Endothelial cell of umbilical vein (primary cell): ENCODE results near the gene DIP2A. TPM values are rescaled to one million over a fixed set of nuclear protein-coding genes. Genes with fewer than 3 reads are reported as not detected.

ENCODE experiments used
- BruUV-seq: library from RNA; stranded (reverse); fragments of 400-500 nt; replicated peaks from 2 replicates; lab custom pipeline; 2021; lab: Mats Ljungman, UMichigan
- CTCF ChIA-PET: fragments of 300-600, 350-600 bp; sonication (Branson Sonifier 250); formaldehyde crosslinking; loops from one replicate; lab custom pipeline; 2021; ENCODE audit warnings: antibody characterized with exemption, inconsistent platforms; lab: Charles Lee
- POLR2A ChIA-PET: fragments of 300-600, 350-600 bp; sonication (Branson Sonifier 250); formaldehyde crosslinking; loops from one replicate; lab custom pipeline; 2021; ENCODE audit warnings: antibody characterized with exemption, inconsistent platforms; lab: Charles Lee
- DNase-seq: peaks from one replicate; pipeline ENCODE4 v3.0.0-alpha.2; 2011; ENCODE audit warnings: low read depth, low spot score
- FAIRE-seq: peaks from 2 replicates; lab custom pipeline; 2011; peaks lifted over from hg19 to GRCh38; lab: Jason Lieb, UNC
- H2AFZ ChIP-seq: 2 replicates; pipeline ENCODE4 v1.6.0; 2012; ENCODE audit warnings: low read depth, low read length, control low read depth, inconsistent platforms
- H3K27ac ChIP-seq: 2 replicates; pipeline ENCODE4 v1.5.1; 2011; ENCODE audit warnings: low read depth, mild to moderate bottlenecking, control low read depth, low read length, moderate library complexity; ENCODE audit not compliant: insufficient read depth
- H3K27me3 ChIP-seq, 2 experiments: 2 replicates each; pipeline versions ENCODE4 v1.6.0 to v1.6.1; 2011; ENCODE audit warnings: low read length in 2 of 2, mixed read lengths in 1 of 2; ENCODE audit not compliant: control insufficient read depth in 2 of 2, insufficient read depth in 2 of 2
- H3K36me3 ChIP-seq, 2 experiments: 2 replicates in 1 of 2; 3 replicates in 1 of 2; pipeline ENCODE4 v1.5.1; 2011; ENCODE audit warnings: low read length in 2 of 2, mild to moderate bottlenecking in 1 of 2, moderate library complexity in 1 of 2; ENCODE audit not compliant: control insufficient read depth in 2 of 2, insufficient read depth in 2 of 2; ENCODE audit errors: extremely low read depth in 1 of 2
- H3K4me1 ChIP-seq: 3 replicates; pipeline ENCODE4 v1.5.1; 2011; ENCODE audit warnings: mild to moderate bottlenecking, low read length; ENCODE audit not compliant: control insufficient read depth, insufficient read depth; ENCODE audit errors: extremely low read depth
- H3K4me2 ChIP-seq: 2 replicates; pipeline ENCODE4 v1.6.1; 2011; ENCODE audit warnings: low read length, control low read depth, mixed read lengths; ENCODE audit not compliant: insufficient read depth
- H3K4me3 ChIP-seq, 3 experiments: fragments of 200-600 bp in 1 of 3; sonication (generic), shearing (Covaris generic) in 1 of 3; replicated peaks in 1 of 3; 2 replicates each; pipeline ENCODE4 v1.5.1; 2011 to 2016; ENCODE audit warnings: control low read depth in 3 of 3, low read length in 3 of 3, mild to moderate bottlenecking in 2 of 3, inconsistent platforms in 1 of 3, low read depth in 1 of 3, moderate library complexity in 1 of 3; ENCODE audit not compliant: insufficient read depth in 1 of 3
- H3K79me2 ChIP-seq: 2 replicates; pipeline ENCODE4 v1.6.0; 2012; ENCODE audit warnings: low read length, inconsistent platforms; ENCODE audit not compliant: control insufficient read depth, insufficient read depth
- H3K9ac ChIP-seq: replicated peaks from 2 replicates; pipeline ENCODE3; 2011; ENCODE audit warnings: low read length, control low read depth; ENCODE audit not compliant: insufficient read depth; ENCODE audit errors: extremely low read depth
- H3K9me1 ChIP-seq: replicated peaks from 3 replicates; pipeline ENCODE4 v1.6.0; 2011; ENCODE audit warnings: mild to moderate bottlenecking, low read length; ENCODE audit not compliant: control insufficient read depth, insufficient read depth; ENCODE audit errors: extremely low read depth
- H3K9me3 ChIP-seq: replicated peaks from 2 replicates; pipeline ENCODE4 v1.5.1; 2012; ENCODE audit warnings: low read length, inconsistent platforms; ENCODE audit not compliant: control insufficient read depth, insufficient read depth
- H4K20me1 ChIP-seq: replicated peaks from 2 replicates; pipeline ENCODE3; 2011; ENCODE audit warnings: mild to moderate bottlenecking, low read length; ENCODE audit not compliant: control insufficient read depth, insufficient read depth; ENCODE audit errors: extremely low read depth
- FOS ChIP-seq: IDR thresholded peaks from 2 replicates; pipeline ENCODE4 v1.6.1; 2011; ENCODE audit warnings: mild to moderate bottlenecking, low read length, moderate library complexity, borderline replicate concordance; ENCODE audit not compliant: insufficient read depth
- GATA2 ChIP-seq: IDR thresholded peaks from 2 replicates; pipeline ENCODE4 v1.7.0; 2011; ENCODE audit warnings: low read depth, mild to moderate bottlenecking, moderate library complexity, mixed read lengths, low read length; ENCODE audit not compliant: insufficient read length, insufficient read depth
- MYC ChIP-seq: IDR thresholded peaks from one replicate; pipeline ENCODE4 v1.6.1; 2011; ENCODE audit warnings: mild to moderate bottlenecking, low read depth, low read length
- POLR2A ChIP-seq: IDR thresholded peaks from 2 replicates; pipeline ENCODE4 v1.6.1; 2012; ENCODE audit warnings: low read depth, mild to moderate bottlenecking, control low read depth, low read length
- dilution Hi-C: fragments of 300-500 bp; cut with MboI; formaldehyde crosslinking; loops from one replicate; pipeline ENCODE4 v1.15.0; 2019; ENCODE audit warnings: low sequenced_read_pairs; ENCODE audit not compliant: extremely low pct_ligation_motif_present
- intact Hi-C: fragments of 100-400 bp; cut with micrococcal nuclease; formaldehyde crosslinking; loops from one replicate; pipeline ENCODE4 v1.10.0; 2022
- polyA plus RNA-seq, 4 experiments: library from polyadenylated mRNA; depleted of rRNA in 3 of 4; stranded (reverse) in 3 of 4; unstranded in 1 of 4; fragments of >200 nt; gene quantifications; 2 replicates each; pipeline versions ENCODE4 v1.2.1 to v1.2.3, GENCODE V29; 2011 to 2012; ENCODE audit warnings: missing spikeins in 1 of 4
- total RNA-seq: library from RNA; stranded (reverse); gene quantifications from 2 replicates; pipeline ENCODE4 v1.2.3, GENCODE V29; 2021
- TF ChIP-seq, protein P1 (sequence below), 2 donors: IDR thresholded peaks; 1 replicate in 1 of 2; 2 replicates in 1 of 2; pipeline ENCODE4 v1.5.1; 2011; ENCODE audit warnings: low read length in 2 of 2, mild to moderate bottlenecking in 2 of 2, moderate library complexity in 2 of 2, control low read depth in 1 of 2, inconsistent platforms in 1 of 2, low read depth in 1 of 2; ENCODE audit not compliant: insufficient read depth in 1 of 2; ENCODE audit errors: extremely low read depth in 1 of 2
- TF ChIP-seq, protein P2 (sequence below): IDR thresholded peaks from 2 replicates; pipeline ENCODE4 v1.6.1; 2011; ENCODE audit not compliant: insufficient read depth, insufficient read length

DIP2A gene
- total and polyA plus RNA-seq, 2 donors (not counting 3 experiments of a cell fraction or from before 2014, with no cell fraction given) = 34.5 to 62.1 TPM

DNA sequence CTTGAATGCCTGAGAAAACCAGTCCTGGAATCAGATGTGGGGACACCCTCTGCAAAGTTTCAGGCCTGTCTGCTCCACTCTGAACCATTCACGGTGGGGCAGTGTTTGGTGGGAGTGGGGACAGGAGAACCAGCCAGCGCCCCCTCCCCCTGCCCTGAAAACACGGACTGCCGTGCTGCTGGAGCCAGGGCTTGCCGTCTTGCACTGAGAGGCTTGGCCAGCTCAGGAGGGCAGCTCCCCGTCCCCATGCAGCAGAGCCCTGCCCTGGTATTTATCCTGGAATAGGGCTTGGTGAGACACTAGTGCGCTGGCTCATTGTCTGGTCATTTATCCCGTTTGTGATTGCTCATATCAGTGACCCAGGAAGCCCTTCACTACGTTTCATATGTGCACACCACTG, 142.3 kb downstream of the DIP2A start:
- no peaks in the 10 kb centered on the region for H3K9me1 ChIP-seq
- H3K4me1 ChIP-seq = peaks cover 15% of the 10 kb centered on the region
- dilution Hi-C loops = no loop called here
- peaks cover 3 to 5% of the 10 kb centered on the region in 2 experiments for H3K27me3 ChIP-seq
- TF ChIP-seq POLR2A = no peak
- TF ChIP-seq FOS = no peak
- H2AFZ ChIP-seq = no peak overlapping the region
- H3K4me2 ChIP-seq = no peak overlapping the region
- CTCF ChIA-PET = interaction anchor here (0.6 kb wide), 1 partner anchor 40 kb away, joined by 3 read pairs; no protein-coding TSS in a partner anchor
- FAIRE-seq (no peak), DNase-seq (no peak)
- no peaks in the 10 kb centered on the region for H3K9me3 ChIP-seq
- H4K20me1 ChIP-seq = no peaks in the 10 kb centered on the region
- intact Hi-C loops = no loop called here
- no peak overlapping the region for H3K9ac ChIP-seq
- H3K36me3 ChIP-seq = no peaks in the 10 kb centered on the region
- no peak overlapping the region for H3K27ac ChIP-seq
- no TSS peak for BruUV-seq
- H3K79me2 ChIP-seq = no peaks in the 10 kb centered on the region
- H3K4me3 ChIP-seq = no peak overlapping the region
- POLR2A ChIA-PET = no interaction called here

DNA sequence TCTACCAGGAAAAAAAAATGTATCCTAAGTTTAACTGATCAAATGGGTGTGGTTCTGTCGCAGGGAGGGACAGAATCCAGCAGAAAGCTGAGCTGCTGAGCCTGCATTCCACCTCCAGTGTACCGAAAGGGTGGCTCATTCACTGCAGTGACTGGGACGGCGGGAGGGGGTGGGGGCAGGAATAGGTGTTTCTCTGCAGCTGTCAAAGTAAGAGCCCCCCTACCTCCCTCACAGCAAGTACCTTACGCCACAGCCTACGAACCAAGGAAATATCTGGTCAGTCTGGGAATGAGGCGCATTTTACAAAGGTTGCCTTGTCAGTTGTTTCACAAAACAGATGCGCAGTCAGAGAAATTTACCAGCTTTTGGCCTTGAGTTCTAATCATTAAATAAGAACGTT, 144.5 kb downstream of the DIP2A start:
- Histone ChIP-seq H3K9me3 (no peaks in the 10 kb centered on the region), H3K9ac (no peak overlapping the region), H3K9me1 (no peaks in the 10 kb centered on the region), H3K27ac (no peak overlapping the region), H3K4me2 (no peak overlapping the region), H3K36me3 (no peaks in the 10 kb centered on the region), H3K27me3 (peaks cover 6 to 9% of the 10 kb centered on the region in 2 experiments), H4K20me1 (no peaks in the 10 kb centered on the region), H3K4me3 (no peak overlapping the region), H3K4me1 (peaks cover 15% of the 10 kb centered on the region), H3K79me2 (no peaks in the 10 kb centered on the region), H2AFZ (no peak overlapping the region)
- no peak for TF ChIP-seq FOS
- no peak for TF ChIP-seq MYC
- TF ChIP-seq, protein P1, sequence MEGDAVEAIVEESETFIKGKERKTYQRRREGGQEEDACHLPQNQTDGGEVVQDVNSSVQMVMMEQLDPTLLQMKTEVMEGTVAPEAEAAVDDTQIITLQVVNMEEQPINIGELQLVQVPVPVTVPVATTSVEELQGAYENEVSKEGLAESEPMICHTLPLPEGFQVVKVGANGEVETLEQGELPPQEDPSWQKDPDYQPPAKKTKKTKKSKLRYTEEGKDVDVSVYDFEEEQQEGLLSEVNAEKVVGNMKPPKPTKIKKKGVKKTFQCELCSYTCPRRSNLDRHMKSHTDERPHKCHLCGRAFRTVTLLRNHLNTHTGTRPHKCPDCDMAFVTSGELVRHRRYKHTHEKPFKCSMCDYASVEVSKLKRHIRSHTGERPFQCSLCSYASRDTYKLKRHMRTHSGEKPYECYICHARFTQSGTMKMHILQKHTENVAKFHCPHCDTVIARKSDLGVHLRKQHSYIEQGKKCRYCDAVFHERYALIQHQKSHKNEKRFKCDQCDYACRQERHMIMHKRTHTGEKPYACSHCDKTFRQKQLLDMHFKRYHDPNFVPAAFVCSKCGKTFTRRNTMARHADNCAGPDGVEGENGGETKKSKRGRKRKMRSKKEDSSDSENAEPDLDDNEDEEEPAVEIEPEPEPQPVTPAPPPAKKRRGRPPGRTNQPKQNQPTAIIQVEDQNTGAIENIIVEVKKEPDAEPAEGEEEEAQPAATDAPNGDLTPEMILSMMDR (IDR thresholded peaks at IDR 0.05; ENCODE audit: extremely low read depth in 1 of 2, insufficient read depth in 1 of 2, low read depth in 1 of 2, low read length in 2 of 2) = no peak
- TF ChIP-seq, protein P2, sequence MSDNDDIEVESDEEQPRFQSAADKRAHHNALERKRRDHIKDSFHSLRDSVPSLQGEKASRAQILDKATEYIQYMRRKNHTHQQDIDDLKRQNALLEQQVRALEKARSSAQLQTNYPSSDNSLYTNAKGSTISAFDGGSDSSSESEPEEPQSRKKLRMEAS = no peak
- no peak for TF ChIP-seq GATA2
- FAIRE-seq (no peak), DNase-seq (no peak)
- intact Hi-C loops = no loop called here
- ChIA-PET CTCF (no interaction called here), POLR2A (no interaction called here)
- BruUV-seq = no TSS peak
- dilution Hi-C loops = no loop called here
